HG03064 (cell line): ENCODE results near the gene EIF1B.

Experiments used
- ATAC-seq: cut with Tn5 transposase; IDR thresholded peaks from one replicate; pipeline ENCODE4 v1.9.1; 2021; ENCODE audit warnings: low read depth; ENCODE audit not compliant: unreplicated experiment

The EIF1B gene

GRCh38 chr3:40337136-40338108 lies 27.9 kb downstream of the EIF1B start:
- ATAC-seq, result no peak

GRCh38 chr3:40339871-40340270 lies 30.4 kb downstream of the EIF1B start:
- ATAC-seq, result no peak

GRCh38 chr3:40340541-40341170 lies 31.1 kb downstream of the EIF1B start:
- no peak for ATAC-seq

GRCh38 chr3:40341671-40342070 lies 32.2 kb downstream of the EIF1B start:
- no peak for ATAC-seq

- ATAC-seq, result no peak
These were observed 41.0 kb downstream of the EIF1B start for GRCh38 chr3:40350529-40350928.

GRCh38 chr3:40355410-40355809 lies 45.9 kb downstream of the EIF1B start:
- no peak for ATAC-seq

- no peak for ATAC-seq
These were observed 48.9 kb downstream of the EIF1B start for GRCh38 chr3:40358454-40358853.
